ENCODE results near the gene CSRP2.

CSRP2 gene

DNA sequence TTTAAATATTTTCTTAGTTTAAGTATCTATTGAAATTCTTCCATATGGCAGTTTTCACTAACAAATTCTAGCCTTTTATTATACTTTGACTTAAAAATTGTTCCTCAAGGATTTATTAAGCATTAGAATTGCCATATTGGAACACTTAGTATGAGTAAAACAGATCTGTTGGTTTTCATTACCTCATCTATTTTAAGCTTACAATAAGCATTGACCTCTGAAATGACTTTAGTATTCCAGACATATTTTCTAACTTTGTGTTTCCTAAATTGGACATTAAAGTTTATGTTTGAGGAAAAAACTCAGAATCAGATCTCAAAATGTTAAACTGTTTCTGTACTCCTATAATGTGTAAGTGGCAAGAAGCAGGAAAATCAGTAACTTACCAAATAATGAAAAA is 48.4 kb downstream of the CSRP2 start:
- no peak for DNase-seq (ENCODE audit: extremely low spot score)
- TF ChIP-seq, protein P1, sequence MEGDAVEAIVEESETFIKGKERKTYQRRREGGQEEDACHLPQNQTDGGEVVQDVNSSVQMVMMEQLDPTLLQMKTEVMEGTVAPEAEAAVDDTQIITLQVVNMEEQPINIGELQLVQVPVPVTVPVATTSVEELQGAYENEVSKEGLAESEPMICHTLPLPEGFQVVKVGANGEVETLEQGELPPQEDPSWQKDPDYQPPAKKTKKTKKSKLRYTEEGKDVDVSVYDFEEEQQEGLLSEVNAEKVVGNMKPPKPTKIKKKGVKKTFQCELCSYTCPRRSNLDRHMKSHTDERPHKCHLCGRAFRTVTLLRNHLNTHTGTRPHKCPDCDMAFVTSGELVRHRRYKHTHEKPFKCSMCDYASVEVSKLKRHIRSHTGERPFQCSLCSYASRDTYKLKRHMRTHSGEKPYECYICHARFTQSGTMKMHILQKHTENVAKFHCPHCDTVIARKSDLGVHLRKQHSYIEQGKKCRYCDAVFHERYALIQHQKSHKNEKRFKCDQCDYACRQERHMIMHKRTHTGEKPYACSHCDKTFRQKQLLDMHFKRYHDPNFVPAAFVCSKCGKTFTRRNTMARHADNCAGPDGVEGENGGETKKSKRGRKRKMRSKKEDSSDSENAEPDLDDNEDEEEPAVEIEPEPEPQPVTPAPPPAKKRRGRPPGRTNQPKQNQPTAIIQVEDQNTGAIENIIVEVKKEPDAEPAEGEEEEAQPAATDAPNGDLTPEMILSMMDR (IDR thresholded peaks at IDR 0.05; ENCODE audit: control extremely low read depth, extremely low read depth, low read depth, missing control alignments) = no peak
- POLR2A ChIA-PET = no interaction called here
- CTCF ChIA-PET = interaction anchor here (1.8 kb wide), 1 partner anchor 181 kb away, joined by 5 read pairs; no protein-coding TSS in a partner anchor

DNA sequence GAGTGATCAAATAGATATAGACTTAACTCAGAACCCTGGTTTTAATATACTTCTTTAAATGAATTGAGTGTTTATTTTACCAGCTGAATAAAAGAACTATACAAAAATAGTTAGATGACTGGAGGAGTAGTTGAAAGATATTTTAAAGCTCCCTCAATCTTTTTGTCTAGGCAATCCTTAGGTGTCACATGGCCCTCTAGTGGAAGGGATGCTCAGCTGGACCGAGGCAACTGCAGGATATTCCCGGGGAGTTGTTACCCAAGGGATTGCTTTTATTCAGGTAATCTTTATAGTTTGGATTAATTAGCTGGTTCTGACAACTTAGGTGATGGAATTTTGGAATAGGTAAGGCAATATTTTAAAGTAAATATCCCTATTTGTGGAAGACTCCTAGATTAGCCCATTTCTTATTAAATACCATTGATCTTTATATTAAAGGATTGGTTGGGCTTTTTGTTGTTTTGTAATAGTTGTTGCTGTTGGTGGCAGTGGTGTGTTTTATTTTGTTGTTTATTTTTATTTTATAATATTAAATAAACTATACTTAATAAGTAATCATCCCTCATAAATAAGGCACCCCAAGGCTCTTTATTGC is 57.8 kb downstream of the CSRP2 start:
- TF ChIP-seq, protein P1 (IDR thresholded peaks at IDR 0.05; ENCODE audit: control extremely low read depth, extremely low read depth, low read depth, missing control alignments) = peak; percentile 16
- CTCF ChIA-PET = interaction anchor here (0.9 to 3.9 kb wide), 5 partner anchors 10 to 52 kb away, joined by 3 to 17 read pairs (median 3); no protein-coding TSS in a partner anchor
- DNase-seq (ENCODE audit: extremely low spot score) = no peak
- POLR2A ChIA-PET = no interaction called here

DNA sequence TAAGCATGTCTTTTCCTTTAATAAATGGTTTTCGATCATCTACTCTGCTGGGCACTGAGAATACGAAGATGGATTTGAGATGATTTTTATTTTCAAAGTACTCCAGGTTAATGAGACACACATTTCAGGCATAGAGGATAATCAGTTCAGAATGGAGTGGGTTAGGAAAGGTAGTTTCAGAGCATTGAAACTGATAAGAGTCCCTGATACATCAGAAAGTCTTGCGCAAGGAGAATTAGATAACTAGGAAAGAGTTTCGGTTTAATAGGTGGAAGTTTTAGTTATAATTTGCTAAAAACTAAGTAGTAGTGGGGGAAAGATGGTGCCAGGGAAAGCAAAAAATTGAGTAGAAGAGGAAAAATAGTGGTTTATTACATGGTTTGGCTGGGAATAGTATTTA is 64.8 kb downstream of the CSRP2 start:
- no peak for DNase-seq (ENCODE audit: extremely low spot score)
- ChIA-PET POLR2A (no interaction called here), CTCF (no interaction called here)
- TF ChIP-seq, protein P1 (IDR thresholded peaks at IDR 0.05; ENCODE audit: control extremely low read depth, extremely low read depth, low read depth, missing control alignments) = no peak

DNA sequence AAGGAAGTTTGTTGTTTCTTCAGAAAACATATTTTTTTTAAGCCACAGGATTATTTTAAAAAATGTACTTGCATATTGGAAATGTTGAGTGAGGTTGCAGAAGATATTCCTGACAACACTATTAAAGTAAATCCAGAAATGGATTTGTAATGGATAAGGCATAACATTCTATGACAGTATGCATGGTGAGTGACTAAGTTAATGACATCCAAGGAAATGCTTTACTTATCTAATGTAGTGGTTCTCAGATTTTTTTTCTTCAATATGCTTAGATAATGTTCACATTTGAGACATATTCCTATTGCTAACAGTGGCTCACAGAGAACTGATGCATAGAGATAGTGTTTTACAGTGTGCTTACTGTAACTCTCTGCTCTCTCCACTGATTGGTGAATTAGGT is 65.6 kb downstream of the CSRP2 start:
- CTCF ChIA-PET = no interaction called here
- POLR2A ChIA-PET = no interaction called here
- DNase-seq (ENCODE audit: extremely low spot score) = no peak
- TF ChIP-seq, protein P1 (IDR thresholded peaks at IDR 0.05; ENCODE audit: control extremely low read depth, extremely low read depth, low read depth, missing control alignments) = no peak

DNA sequence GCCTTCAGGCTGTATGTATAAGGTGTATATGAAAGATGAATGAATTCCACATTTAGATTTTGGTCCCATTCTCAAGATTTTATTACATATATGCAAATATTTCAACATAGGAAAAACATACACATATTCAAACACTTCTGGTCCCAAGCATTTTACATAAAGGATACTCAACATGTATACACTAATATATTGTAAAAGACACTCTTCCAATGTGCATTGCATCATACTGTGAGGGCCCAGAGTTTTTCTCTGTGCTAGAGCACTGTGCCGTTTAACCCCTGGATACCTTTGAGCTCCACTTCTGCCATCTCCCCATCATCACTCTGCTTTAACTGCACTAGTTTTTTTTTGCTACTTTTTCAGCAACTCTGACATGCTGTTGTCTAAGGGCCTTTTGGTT is 66.8 kb downstream of the CSRP2 start:
- TF ChIP-seq, protein P1 (IDR thresholded peaks at IDR 0.05; ENCODE audit: control extremely low read depth, extremely low read depth, low read depth, missing control alignments) = no peak
- CTCF ChIA-PET = interaction anchor here (0.9 kb wide), 1 partner anchor 22 kb away, joined by 3 read pairs; no protein-coding TSS in a partner anchor
- POLR2A ChIA-PET = no interaction called here
- no peak for DNase-seq (ENCODE audit: extremely low spot score)

DNA sequence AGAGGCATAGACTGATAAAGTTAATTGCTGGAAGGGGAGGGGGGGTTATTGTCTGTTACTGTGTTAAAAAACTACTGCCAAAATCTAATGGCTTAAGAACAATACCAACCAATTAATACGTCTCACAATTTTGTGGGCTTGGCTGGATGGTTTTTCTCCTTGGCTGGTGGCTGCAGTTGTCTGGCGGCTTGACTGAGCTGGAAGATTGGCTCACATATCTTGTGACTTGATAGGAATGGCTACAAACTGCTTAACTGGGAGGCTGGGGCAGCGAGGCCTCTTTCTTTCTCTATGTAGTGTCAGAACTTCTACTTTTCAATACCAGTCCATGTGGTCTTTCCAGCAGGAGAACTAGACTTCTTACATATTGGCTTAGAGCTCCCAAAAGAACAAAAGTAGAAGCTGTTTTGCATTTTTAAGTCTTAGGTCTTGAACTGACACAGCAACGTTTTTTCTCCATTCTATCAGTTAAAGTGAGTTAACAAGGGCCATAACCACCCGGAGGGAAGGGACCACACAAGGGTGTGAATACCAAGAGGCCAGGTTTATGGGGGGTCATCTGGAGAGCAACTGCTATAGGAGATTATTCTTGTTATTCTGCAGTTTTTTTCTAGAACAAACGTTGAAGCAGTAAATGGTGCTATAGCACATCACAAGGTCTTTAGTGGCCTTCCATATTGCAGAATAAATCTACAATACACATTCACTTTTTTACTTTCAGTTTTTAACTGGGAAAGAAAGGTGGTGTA is 68.0 kb downstream of the CSRP2 start:
- ChIA-PET CTCF (interaction anchor here (0.6 to 1.0 kb wide), 2 partner anchors 10 kb away, joined by 3 to 4 read pairs; no protein-coding TSS in a partner anchor), POLR2A (no interaction called here)
- no peak for DNase-seq (ENCODE audit: extremely low spot score)
- TF ChIP-seq, protein P1 (IDR thresholded peaks at IDR 0.05; ENCODE audit: control extremely low read depth, extremely low read depth, low read depth, missing control alignments) = no peak

All from GM10248 (cell line).